ENCODE data around the gene MAP1LC3A.

DNA sequence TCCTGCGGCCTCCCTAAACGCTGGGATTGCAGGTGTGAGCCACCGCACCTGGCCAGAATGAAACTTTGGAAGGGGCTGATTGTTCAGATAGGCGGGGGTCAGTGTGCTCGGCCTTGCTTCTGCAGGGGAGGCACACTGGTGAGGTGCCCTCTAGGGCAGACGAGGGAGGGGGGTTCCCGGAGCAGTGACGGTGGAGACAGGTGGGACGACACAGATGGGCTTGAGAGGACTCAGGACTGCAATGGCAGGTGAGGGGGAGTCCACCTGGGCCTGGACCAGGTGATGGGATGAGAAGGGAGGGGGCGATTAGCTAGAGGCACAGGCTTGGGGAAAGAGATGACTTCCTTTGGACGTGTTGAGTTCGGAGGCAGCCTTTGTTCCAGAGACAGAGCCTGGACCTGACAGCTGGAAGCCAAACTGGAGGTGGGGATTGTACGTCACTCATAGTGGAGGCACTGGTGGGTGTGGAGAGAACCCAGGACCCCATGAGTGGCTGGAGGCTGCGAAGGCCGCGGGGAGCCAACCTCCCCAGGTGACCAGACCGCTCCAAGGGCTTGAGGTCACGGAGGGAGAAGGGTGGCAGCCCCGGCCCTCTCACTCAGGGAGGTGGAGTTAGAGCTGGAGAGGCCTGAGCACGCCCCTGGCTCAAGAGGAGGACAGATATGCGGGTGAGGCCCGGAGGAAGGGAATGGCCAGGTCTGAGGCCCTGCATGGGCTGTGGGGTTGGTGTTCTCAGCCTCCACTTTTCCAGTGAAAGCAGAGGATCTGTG is 10.5 kb upstream of the MAP1LC3A start:
- TF ChIP-seq, protein P1, sequence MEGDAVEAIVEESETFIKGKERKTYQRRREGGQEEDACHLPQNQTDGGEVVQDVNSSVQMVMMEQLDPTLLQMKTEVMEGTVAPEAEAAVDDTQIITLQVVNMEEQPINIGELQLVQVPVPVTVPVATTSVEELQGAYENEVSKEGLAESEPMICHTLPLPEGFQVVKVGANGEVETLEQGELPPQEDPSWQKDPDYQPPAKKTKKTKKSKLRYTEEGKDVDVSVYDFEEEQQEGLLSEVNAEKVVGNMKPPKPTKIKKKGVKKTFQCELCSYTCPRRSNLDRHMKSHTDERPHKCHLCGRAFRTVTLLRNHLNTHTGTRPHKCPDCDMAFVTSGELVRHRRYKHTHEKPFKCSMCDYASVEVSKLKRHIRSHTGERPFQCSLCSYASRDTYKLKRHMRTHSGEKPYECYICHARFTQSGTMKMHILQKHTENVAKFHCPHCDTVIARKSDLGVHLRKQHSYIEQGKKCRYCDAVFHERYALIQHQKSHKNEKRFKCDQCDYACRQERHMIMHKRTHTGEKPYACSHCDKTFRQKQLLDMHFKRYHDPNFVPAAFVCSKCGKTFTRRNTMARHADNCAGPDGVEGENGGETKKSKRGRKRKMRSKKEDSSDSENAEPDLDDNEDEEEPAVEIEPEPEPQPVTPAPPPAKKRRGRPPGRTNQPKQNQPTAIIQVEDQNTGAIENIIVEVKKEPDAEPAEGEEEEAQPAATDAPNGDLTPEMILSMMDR (IDR thresholded peaks at IDR 0.05) = no peak
- TF ChIP-seq POLR2AphosphoS5 (IDR thresholded peaks at IDR 0.05) = no peak

Data from stomach (tissue), 4 donors.